GM12873 (cell line): ENCODE data around the gene ABCC1.

ENCODE experiments used
- CTCF ChIP-seq: IDR thresholded peaks from 2 replicates; pipeline ENCODE4 v1.5.1; 2012; ENCODE audit warnings: low read depth, mild to moderate bottlenecking, moderate library complexity, low read length, control low read depth; ENCODE audit not compliant: insufficient read depth; ENCODE audit errors: missing control alignments

Gene ABCC1

DNA sequence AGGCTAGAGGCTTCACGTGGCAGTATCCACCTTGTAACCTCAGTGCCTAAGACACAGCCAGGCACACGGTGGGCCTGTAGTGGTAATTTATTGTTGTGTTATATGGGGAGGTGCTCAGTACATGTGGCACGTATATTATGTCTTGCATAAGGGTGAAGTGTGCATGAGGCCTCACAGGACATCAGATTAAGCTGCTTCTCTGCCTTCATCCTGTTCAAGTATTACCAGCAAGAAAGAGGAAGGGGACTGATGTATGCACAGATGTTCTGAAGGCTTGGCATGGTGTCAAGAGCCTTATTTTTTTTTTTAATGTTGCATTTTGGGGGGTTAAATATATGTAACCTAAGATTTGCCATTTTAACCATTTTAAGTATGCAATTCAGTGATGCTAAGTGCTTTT, 71.6 kb downstream of the ABCC1 start:
- no peak for TF ChIP-seq CTCF

- no peak for TF ChIP-seq CTCF
These were observed 72.2 kb downstream of the ABCC1 start for GRCh38 chr16:16021646-16021987.

GRCh38 chr16:16021988-16022682, 72.7 kb downstream of the ABCC1 start:
- TF ChIP-seq CTCF: no peak

GRCh38 chr16:16022683-16023064, 73.3 kb downstream of the ABCC1 start:
- no peak for TF ChIP-seq CTCF

- no peak for TF ChIP-seq CTCF
These were observed 76.0 kb downstream of the ABCC1 start for GRCh38 chr16:16025214-16025968.

- TF ChIP-seq CTCF: no peak
These were observed 78.4 kb downstream of the ABCC1 start for GRCh38 chr16:16027728-16028310.

DNA sequence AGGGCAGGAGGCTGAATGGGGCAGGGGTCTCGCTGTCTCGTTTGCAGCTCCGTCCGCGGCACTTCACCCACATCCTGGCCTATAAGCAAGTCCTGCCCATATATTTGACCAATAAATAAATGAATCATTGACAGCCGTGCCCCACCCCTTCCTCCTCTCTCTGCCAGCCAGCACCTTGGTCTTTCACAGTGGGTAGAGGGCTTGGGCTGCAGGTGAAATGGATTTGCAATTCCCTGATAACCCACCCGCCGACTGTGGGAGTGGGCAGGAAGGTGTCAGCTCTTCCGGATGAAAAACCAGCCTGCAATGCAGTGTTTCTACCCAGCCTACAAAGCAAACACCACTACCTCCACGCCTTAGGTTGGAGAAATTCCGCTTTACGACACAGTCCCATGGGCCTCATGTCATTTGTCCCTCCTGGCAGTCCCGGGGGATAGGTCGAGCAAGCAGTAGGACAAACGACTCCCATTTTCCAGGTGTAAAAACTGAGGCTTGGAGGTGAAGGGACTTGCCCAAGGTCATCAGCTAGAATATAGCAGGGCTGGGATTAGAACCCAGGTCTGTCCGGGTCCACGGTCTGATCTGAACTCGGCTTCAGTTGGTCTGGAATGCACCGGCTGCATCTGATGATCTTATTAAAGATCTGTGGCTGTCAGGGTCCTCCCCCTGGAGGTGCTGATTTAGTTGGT, 79.0 kb downstream of the ABCC1 start:
- TF ChIP-seq CTCF: no peak
